HG03521 (cell line): ENCODE measurements around the gene RCN2.

ENCODE experiments used
- ATAC-seq: cut with Tn5 transposase; IDR thresholded peaks from one replicate; pipeline ENCODE4 v1.9.1; 2021; ENCODE audit warnings: mild to moderate bottlenecking, moderate library complexity; ENCODE audit not compliant: unreplicated experiment

Gene RCN2

DNA sequence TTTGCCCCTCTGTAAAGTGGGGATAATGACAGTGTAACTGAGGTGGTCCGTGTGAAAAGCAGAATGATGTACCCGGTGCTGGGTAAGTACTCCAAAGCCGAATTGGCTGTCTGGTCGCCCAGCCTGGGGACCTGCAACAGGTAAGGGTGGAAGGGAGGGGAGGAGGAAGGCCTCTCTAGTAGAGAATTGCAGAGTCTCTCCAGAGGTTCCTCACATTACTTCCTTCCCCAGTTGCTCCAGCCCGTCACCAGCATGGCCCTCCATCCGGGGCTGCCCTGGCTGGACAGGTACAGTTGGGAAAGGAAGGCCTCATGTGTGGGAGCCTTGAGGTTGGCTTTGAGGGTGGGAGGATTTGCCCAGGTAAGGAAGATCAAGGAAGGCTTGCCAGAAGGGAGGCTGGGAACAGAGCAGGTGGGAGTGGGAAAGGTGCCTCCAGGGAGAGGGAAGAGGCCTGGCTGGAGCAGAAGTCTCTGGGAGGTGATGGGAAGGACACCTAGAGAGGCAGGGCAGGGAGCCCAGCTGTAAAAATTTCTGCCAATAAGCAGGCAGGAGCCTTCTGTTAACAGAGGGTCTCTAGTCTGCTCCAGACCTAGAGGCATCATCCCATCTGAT lies 61.7 kb downstream of the RCN2 start:
- ATAC-seq = no peak

- no peak for ATAC-seq
These were observed 62.5 kb downstream of the RCN2 start for GRCh38 chr15:76994001-76994400.

- ATAC-seq = no peak
These were observed 62.9 kb downstream of the RCN2 start for GRCh38 chr15:76994496-76994895.

GRCh38 chr15:76994971-76995945 lies 63.7 kb downstream of the RCN2 start, which contains the start of gene PSTPIP1:
Gene PSTPIP1 (plus strand): TSS chr15:76995126. CDS start chr15:76995574, 448 bp downstream.
- ATAC-seq = peak; percentile 38

DNA sequence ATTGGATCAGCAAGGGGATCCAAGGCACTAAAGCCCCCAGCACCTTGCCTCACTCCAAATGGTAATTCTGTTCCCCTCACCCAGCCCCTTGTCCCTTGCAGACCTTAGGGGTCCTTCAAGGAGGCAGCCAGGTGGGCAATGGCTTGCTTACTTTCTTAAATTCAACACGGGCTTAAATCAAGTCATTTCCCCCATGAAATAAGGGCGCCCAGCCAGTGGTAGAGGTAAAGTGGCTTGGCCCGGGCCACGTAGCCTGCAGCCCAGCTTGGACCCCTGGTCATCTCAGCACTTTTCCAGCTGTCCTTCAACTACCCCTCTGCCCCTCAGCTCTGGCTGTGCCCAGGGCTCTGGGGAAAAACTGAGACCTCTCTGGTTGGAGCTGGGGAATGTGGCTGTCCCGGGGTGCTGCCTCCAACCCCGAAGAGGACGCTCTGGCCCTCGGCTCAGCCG lies 64.6 kb downstream of the RCN2 start:
- no peak for ATAC-seq

DNA sequence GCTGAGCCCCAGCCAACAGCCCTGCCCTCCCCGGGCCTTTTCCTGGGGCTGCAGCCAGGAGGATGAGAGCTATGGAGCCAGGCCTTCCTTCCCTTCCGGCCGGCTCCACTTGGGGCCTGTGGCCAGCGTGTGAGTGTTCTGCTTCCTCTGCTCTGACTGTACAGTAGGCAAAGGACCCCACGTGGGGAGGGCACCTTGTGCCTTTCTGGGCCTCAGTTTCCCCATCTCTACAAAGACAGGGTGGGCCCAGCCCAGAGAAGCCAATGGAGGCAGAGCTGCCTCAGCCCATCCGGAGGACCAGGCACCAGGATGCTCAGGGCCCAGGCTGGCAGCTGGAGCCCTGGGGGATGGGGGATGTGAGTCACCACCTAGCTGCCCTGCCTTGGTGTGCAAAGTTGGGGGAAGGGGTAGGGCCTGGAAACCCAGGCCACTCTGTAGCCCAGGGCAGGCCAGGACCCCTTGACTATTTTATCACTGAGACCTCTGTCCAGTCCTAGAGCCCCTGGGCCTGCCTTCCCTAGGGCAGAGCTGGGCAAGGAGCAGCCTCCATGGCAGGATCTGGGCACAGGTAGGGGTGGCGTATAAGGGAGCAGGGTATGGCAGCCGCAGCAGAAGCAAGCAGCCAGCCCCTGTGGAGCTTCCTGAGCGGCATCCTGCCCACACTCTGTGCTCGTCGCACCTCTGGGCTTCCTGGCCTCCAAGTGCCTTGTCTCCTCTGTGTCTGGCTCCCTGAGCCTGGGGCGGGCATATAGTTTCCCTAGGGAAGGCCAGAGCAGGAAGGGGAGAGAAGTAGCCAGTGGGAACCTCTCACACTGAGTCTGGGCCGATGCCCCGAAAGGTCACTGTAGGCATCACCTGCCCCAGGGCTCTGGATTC lies 65.2 kb downstream of the RCN2 start:
- ATAC-seq = no peak

DNA sequence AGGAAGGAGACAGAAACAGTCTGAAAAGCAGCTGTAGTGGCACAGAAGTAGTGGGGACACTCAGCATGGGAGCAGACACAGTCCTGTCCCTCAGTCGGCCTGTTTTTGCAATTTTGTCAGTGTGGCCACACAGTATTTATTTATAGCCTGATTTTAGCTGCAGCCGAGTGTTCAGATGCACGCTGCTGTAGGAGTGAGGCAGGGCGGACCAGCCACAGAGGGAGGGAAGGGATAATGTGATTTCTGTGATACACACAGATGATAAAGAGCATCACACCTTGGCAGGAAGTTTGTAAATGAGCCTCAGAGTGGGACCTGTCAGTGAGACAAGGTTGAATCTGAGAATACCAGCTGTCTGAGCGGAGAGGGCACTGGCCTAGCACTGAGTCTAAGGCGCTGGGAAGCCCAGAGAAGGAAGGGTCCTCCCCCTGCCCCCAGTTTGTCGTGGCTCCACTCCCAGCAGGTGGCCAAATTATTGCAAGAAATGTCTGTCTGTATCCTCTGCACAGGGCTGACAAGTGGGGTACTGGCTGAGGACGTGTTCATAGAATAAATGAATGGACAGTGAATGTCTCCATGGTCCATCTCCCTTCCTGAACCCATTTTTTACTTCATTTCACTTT lies 67.2 kb downstream of the RCN2 start:
- ATAC-seq = no peak

DNA sequence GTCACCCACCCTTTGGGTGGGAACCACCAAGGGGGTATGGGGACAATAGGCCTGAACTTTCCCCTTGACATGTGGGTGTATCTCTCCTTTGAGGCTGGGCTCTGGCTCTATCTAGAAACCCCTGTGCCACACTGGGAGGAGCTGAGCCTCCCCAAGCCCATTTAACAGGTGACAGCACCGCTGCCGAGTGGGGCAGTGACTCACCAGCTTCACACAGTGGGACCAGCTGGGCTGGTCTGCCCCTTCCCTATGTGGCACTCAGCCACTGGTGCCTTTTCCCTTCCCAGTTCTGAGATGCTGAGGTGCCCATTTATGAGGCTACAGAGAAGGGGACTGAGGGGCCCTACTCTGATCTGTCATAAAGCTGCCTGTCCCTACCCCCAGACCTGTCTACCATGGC lies 68.4 kb downstream of the RCN2 start:
- ATAC-seq = no peak

GRCh38 chr15:77001351-77001750 lies 69.8 kb downstream of the RCN2 start:
- no peak for ATAC-seq

- no peak for ATAC-seq
These were observed 70.4 kb downstream of the RCN2 start for GRCh38 chr15:77001966-77002365.

DNA sequence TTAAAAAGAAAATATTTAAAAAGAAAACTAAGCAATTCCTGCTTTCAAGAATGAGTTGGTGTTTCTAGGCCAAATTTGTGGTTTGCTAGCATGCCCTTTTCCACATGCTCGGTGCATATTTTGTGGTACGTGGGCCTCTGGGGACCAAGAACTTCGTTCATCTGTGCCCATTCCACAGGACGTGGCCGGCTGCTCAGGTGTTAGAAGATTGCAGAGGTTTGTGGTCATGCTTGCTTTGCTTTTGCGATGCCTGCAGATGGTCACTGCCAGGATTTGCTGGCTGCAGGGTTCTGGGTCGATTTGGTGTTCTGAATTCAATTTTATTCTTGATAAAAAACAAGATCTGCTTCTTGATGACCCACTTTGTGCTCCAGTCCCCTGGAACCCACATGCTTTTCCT lies 70.9 kb downstream of the RCN2 start:
- no peak for ATAC-seq

DNA sequence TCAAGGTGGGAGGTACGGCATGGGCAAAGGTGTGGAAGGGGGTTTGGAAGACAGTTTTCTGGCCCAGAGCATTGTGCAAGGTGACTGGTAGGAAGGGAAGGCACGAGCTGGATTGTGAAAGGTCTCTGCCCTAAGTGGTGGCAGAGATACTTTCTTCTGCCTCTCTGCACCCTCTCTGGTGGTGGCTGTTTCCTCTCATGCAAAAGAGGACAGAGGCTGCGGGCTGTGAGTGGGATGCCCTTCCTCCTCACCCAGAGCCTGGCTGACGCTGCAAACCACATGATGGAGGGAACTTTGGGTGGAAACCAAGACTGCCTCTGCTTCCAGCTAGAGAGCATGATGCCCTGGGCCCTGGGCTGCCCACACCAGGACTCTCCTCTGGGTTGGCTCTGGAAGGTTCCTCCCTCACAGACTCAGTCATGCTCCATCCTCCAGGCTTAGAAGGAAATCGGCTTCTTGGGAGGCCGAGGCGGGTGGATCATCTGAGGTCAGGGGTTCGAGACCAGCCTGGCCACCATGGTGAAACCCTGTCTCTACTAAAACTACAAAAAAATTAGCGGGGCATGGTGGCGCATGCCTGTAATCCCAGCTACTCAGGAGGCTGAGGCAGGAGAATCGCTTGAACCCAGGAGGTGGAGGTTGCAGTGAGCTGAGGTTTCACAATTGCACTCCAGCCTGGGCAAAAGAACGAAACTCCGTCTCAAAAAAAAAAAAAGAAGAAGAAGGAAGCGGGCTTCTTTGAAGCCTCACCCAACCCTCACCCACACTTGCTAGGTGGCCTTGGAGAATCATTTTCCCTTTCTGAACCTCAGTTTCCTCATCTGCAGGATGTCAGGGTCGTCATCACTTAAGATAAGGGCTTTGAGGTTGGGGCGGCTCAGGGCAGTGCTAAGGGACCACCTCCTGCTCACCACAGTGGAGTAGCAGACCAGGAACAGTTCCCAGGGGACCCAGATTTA lies 71.7 kb downstream of the RCN2 start:
- ATAC-seq = no peak
